Panc1 (cell line): Measurements from ENCODE around the gene CADM4.

Source experiments
- CTCF ChIP-seq: fragments of 450-650 bp; IDR thresholded peaks from 2 replicates; pipeline ENCODE4 v1.5.1; 2017; ENCODE audit warnings: mild to moderate bottlenecking
- POLR2AphosphoS5 ChIP-seq: IDR thresholded peaks from 2 replicates; pipeline ENCODE4 v1.6.1; 2012; ENCODE audit warnings: mild to moderate bottlenecking, low read depth, low read length, moderate library complexity
- REST ChIP-seq, 2 experiments: IDR thresholded peaks; 2 replicates each; pipeline ENCODE4 v1.6.1; 2011 to 2012; ENCODE audit warnings: low read depth in 2 of 2, control low read depth in 1 of 2, low read length in 1 of 2, mild to moderate bottlenecking in 1 of 2, moderate library complexity in 1 of 2; ENCODE audit not compliant: insufficient read depth in 1 of 2

GRCh38 chr19:43674596-43674995, 34.9 kb upstream of the CADM4 start:
- no peak for TF ChIP-seq CTCF
- no peak for TF ChIP-seq POLR2AphosphoS5
- TF ChIP-seq REST (IDR thresholded peaks at IDR 0.05; ENCODE audit: insufficient read depth in 1 of 2, low read depth in 2 of 2, low read length in 1 of 2), result no peak
